NCI-H2196 (cell line): ENCODE measurements around the gene ALDH1L1.
"Not testable (repeated sequence)": the region's sequence is repeated elsewhere in the genome, so short reads cannot be mapped to it uniquely, and the experiment has no call there.

Source experiments
- DNase-seq: peaks from one replicate; lab custom pipeline; 2025; ENCODE audit not compliant: unreplicated experiment; lab: John Stamatoyannopoulos, UW

ALDH1L1 gene

GRCh38 chr3:126107203-126107939 lies 73.0 kb downstream of the ALDH1L1 start:
- no peak for DNase-seq

- no peak for DNase-seq
Observed at GRCh38 chr3:126106336-126107202, 73.8 kb downstream of the ALDH1L1 start.

DNA sequence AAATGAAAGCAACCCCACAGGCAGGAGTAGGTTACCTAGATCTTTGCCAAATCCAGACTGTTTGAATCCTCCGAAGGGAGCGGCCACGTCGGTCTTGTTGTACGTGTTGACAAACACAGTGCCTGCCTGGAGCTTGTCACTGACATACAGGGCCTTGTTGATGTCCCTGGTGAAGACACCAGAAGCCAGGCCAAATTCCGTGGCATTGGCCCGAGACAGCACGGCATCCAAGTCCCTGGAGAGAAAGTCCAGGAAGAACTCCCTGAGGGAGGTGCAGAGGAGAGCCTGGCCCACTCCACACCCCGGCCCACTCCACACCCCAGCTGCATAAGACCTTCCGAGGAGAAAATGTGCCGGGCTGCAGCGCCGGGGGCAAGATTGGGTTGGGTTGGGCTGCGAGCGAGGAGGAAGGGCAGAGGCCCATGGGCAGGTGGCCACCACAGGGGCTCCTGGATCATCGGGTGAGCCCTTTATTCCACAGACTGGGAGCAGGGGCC lies 74.6 kb downstream of the ALDH1L1 start:
- no peak for DNase-seq

DNA sequence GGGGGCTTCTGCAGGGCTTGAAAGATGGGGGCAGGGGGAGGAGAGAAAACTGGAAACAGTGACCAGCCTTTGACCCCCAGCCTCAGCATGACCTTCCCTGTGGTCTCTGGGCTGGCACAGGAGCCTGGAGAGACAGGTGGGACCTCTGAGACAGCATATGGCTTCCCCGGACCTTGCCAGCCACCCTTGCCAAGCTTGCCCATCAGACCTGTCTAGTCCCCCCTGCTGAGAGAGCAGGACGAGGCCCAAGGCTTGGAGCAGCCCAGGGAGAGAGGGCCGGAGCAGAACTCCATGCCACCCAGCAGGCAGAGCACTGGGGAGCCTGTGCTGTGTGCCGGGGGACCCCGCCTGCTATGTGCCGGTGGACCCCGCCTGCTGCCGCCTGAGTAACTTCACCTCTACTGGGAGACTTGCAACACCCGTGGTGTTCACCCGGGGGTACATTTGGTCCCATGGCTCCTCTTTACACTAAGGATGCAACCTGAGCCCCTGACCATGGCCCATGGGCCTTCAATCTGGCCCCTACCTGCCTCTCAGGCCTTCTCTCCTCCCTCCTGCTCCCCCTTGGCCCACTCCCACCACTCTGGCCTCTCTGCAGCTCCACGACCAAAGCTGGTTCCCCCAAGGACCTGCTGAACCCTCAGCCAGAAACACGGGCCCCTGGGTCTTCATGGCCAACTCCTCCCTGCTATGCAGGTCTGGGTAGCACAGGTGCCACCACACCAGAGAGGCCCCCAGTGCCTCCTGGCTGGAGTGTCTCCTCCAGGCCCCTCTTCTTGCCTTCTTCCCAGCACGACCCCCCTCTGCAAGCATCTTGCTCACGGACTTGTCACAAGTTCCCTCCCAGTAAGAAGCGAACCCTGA lies 75.4 kb downstream of the ALDH1L1 start:
- no peak for DNase-seq

DNA sequence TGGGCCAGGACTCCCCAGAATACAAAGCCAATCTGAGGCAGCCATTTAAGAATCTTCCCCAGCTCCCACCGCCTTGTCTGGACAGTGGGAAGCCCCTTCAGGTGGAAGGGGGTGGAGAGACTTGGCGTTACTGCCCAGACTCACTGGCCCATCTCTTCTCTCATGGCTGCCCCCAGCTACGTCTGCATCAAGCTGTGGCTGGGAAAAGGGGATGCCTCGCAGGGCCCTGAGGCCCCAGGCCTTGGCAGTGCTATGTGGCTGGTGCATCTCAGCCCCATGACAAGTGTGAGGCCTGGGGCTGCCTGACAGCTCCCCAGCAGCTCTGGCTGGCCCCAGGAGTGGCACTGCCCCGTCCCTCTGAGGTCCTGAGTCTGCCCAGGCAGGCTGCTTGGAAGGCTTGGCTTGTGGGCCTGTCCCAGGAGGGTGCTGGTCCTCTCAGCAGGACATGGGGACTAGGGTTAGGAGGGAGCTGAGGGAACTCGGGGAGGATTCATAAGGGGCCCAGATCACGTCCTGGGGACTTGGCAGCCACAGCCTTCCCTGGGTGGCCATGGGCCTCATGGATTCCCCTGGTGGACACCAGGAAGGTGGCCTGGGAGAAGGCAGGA lies 76.3 kb downstream of the ALDH1L1 start:
- DNase-seq, result no peak

GRCh38 chr3:126103121-126104027 lies 77.0 kb downstream of the ALDH1L1 start:
- no peak for DNase-seq

DNA sequence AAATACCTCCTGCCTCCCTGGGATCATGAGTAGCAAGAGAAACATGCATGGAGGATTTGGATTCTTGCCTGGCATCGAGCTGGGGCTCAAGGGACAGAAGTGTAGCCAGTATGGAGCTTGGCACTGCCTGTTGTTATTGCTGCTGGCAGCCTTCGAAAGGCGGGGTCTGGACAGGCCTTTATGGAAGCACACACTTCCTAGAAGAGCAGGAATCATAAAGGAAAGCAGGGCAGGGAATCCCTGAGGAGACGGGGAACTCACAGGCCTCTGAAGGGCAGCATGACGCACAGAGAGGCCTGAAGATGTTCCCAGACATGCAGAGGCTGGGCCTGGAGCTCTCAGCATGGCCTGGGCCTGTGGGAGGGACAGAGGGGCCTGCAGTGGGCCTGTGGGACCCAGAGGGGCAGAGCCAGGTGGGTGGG lies 77.8 kb downstream of the ALDH1L1 start:
- no peak for DNase-seq

GRCh38 chr3:126102011-126102410 lies 78.4 kb downstream of the ALDH1L1 start:
- no peak for DNase-seq

DNA sequence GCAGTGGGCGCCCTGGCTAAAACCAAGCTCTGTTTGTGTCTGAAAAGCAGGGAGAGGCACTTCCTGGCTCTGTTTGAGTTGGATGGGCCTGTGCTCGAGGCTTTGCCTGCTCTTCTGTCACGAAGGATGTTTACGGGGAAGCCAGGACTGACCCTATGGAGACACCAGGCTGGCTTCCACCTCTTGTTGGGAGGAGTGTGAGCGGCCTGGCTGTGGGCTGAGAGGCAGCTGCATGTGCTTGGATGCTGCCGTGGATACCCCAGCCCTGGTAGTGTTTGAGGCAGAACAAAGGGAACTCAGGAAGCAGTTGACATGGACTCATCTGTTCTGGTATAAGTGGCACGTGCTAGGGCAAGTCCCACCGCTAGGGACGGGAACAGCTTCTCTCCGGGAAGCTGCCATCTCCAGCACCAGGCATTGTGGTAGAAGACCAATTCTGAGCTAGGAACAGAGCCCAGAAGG lies 78.8 kb downstream of the ALDH1L1 start:
- no peak for DNase-seq

GRCh38 chr3:126100634-126101301 lies 79.6 kb downstream of the ALDH1L1 start:
- DNase-seq, result no peak

- DNase-seq, result no peak
Observed at GRCh38 chr3:126100269-126100633, 80.1 kb downstream of the ALDH1L1 start.

GRCh38 chr3:126098391-126098858 lies 82.0 kb downstream of the ALDH1L1 start:
- DNase-seq, result no peak

- no peak for DNase-seq
Observed at GRCh38 chr3:126097801-126098200, 82.6 kb downstream of the ALDH1L1 start.

- DNase-seq, result not testable (repeated sequence)
Observed at GRCh38 chr3:126096274-126096673, 84.1 kb downstream of the ALDH1L1 start.

- DNase-seq, result not testable (repeated sequence)
Observed at GRCh38 chr3:126092128-126092527, 88.3 kb downstream of the ALDH1L1 start.

DNA sequence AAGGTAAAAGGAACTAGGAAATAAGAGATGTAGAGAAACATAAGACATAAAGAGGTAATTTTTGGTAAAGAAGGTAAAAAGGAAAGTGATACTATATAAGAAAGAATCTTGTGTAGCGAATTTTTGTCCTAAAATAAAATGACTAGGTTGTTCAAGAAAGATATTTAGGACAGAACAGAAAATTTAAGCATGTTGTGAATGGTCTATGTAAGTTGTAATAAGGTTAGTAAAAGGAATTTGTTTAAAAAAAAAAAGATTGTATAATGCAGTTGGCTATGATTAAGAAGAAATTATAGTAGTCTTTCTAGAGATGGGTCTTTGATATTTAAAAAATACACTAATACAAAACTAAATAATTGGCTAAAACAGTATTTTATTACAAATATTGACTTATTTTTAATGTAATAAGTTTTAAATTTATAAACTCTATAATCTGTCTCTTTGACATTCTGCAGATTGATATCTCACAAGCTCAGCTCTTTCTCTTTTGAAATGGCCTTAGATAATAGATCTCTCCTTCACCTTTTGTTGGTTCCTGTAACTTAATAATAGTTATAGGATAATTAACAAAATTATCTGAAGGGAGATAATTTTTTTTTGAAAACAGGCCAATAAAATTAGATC lies 92.7 kb downstream of the ALDH1L1 start:
- DNase-seq, result no peak

- DNase-seq, result no peak
Observed at GRCh38 chr3:126085841-126086240, 94.5 kb downstream of the ALDH1L1 start.

DNA sequence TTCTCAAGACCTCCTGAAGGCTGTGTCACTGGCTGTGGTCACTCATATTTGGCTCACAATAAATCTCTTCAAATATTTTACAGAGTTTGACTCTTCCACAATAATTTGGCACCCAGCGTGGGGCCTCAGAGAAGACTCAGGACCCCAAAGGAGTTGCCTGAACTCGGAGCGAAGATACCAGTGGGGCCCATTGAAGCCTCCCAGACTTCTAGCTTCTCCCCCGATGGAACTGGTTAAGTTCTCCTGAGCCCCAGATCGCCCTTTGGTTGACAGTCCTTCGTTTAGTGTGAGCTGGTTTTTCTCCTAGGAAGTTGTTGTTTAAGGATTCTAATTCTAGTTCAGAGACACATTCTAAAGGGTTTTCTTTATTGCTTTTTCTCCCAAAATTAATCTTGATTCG lies 95.1 kb downstream of the ALDH1L1 start:
- no peak for DNase-seq
